ENCODE results near the gene PTPRM. TPM values are rescaled to one million over a fixed set of nuclear protein-coding genes. Genes with fewer than 3 reads are reported as not detected.

Gene PTPRM
- total RNA-seq, 1 experiment from 2014 or later, result 14.5 TPM

DNA sequence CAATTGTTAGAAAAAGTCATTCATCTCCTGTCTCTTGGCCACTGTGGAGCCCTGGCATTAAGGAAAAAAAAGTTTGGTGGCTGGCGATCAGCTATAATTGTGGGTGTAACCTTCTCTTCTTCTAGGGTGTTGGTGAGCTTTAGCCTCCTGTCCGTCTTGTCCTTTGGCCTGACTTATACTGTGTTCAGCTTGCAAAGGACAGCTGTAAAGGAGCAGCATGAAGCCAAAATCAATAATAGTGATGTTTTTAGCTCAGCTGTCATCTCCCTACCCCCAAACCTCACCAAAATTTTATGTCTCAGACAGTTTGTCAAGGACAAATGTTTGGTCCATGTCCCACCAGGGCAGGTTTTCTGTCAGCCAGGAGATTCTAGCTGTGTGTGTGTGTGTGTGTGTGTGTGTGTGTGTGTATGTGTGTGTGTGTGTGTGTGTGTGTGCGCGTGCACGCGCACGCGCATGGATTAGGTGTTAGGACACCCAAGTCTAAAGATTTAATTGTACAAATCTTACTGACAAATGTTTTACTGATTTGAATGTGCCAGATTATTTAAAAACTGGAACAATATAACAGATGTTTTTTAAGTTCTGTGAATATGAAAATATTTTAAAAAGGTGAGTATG is 109.2 kb downstream of the PTPRM start:
- no peaks in the 10 kb centered on the region for H3K79me2 ChIP-seq (ENCODE audit: insufficient read depth, low read length)
- no peak overlapping the region for H2AFZ ChIP-seq (ENCODE audit: low read depth, low read length, poor library complexity, severe bottlenecking)
- no peaks in the 10 kb centered on the region for H3K4me1 ChIP-seq (ENCODE audit: control insufficient read depth in 1 of 2, insufficient read depth in 2 of 2, low read length in 2 of 2)
- intact Hi-C loops (cut with micrococcal nuclease), result no loop called here
- no TSS peak for BruUV-seq (replicated peaks)
- no peaks in the 10 kb centered on the region for H3K9me2 ChIP-seq (ENCODE audit: insufficient read depth)
- no peak overlapping the region for H3K4me2 ChIP-seq (ENCODE audit: low read length)
- no peak for DNase-seq (ENCODE audit: low read depth, low spot score)
- TF ChIP-seq ZFX (IDR thresholded peaks at IDR 0.05), result no peak
- TF ChIP-seq ELF1 (IDR thresholded peaks at IDR 0.05; ENCODE audit: borderline replicate concordance, low read depth), result no peak
- TF ChIP-seq YY1 (IDR thresholded peaks at IDR 0.05; ENCODE audit: extremely low read depth, insufficient replicate concordance, low read depth, low read length), result no peak
- TF ChIP-seq, protein P1, sequence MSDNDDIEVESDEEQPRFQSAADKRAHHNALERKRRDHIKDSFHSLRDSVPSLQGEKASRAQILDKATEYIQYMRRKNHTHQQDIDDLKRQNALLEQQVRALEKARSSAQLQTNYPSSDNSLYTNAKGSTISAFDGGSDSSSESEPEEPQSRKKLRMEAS (IDR thresholded peaks at IDR 0.05), result no peak
- no peak for TF ChIP-seq CEBPB (IDR thresholded peaks at IDR 0.05; ENCODE audit: low read depth)
- no peak for TF ChIP-seq SP1 (IDR thresholded peaks at IDR 0.05; ENCODE audit: low read depth)
- TF ChIP-seq JUND (IDR thresholded peaks at IDR 0.05), result no peak
- TF ChIP-seq EZH2phosphoT487 (IDR thresholded peaks at IDR 0.05; ENCODE audit: borderline replicate concordance), result no peak
- TF ChIP-seq, protein P2, sequence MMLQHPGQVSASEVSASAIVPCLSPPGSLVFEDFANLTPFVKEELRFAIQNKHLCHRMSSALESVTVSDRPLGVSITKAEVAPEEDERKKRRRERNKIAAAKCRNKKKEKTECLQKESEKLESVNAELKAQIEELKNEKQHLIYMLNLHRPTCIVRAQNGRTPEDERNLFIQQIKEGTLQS (IDR thresholded peaks at IDR 0.05), result no peak
- TF ChIP-seq, protein P3, sequence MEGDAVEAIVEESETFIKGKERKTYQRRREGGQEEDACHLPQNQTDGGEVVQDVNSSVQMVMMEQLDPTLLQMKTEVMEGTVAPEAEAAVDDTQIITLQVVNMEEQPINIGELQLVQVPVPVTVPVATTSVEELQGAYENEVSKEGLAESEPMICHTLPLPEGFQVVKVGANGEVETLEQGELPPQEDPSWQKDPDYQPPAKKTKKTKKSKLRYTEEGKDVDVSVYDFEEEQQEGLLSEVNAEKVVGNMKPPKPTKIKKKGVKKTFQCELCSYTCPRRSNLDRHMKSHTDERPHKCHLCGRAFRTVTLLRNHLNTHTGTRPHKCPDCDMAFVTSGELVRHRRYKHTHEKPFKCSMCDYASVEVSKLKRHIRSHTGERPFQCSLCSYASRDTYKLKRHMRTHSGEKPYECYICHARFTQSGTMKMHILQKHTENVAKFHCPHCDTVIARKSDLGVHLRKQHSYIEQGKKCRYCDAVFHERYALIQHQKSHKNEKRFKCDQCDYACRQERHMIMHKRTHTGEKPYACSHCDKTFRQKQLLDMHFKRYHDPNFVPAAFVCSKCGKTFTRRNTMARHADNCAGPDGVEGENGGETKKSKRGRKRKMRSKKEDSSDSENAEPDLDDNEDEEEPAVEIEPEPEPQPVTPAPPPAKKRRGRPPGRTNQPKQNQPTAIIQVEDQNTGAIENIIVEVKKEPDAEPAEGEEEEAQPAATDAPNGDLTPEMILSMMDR (IDR thresholded peaks at IDR 0.05 in 2 of 3, conservative IDR thresholded peaks at IDR 0.05 in 1 of 3; ENCODE audit: borderline replicate concordance in 1 of 3, insufficient read depth in 1 of 3, low read depth in 2 of 3, low read length in 2 of 3), result no peak
- TF ChIP-seq SIN3A (IDR thresholded peaks at IDR 0.05; ENCODE audit: low read depth), result no peak
- TF ChIP-seq POLR2AphosphoS5 (IDR thresholded peaks at IDR 0.05; ENCODE audit: low read depth, low read length), result no peak
- no peak overlapping the region for H3K27ac ChIP-seq (ENCODE audit: low read depth, low read length)
- no peaks in the 10 kb centered on the region for H3K9me3 ChIP-seq (ENCODE audit: control insufficient read depth in 1 of 2, insufficient read depth in 1 of 2, low read depth in 1 of 2, low read length in 2 of 2)
- RAD21 ChIA-PET (ENCODE audit: low non-redundant PET in 1 of 2, low total read pairs in 2 of 2, uncharacterized antibody in 2 of 2, unreplicated experiment in 2 of 2), result no interaction called here
- no peaks in the 10 kb centered on the region for H3K36me3 ChIP-seq (ENCODE audit: control insufficient read depth in 1 of 2, insufficient read depth in 2 of 2, low read length in 2 of 2)
- peaks cover 19% of the 10 kb centered on the region; the same call in 1 of the 2 replicates for H3K27me3 ChIP-seq (ENCODE audit: insufficient read depth, low read length)
- CTCF ChIA-PET, result no interaction called here
- no peak overlapping the region for H3K4me3 ChIP-seq (replicated peaks in 1 of 2; ENCODE audit: low read depth in 1 of 2, low read length in 2 of 2)
- POLR2A ChIA-PET, result no interaction called here
- no peak overlapping the region for H3K9ac ChIP-seq (ENCODE audit: low read length)
- no peaks in the 10 kb centered on the region for H4K20me1 ChIP-seq (ENCODE audit: insufficient read depth)
- ATAC-seq, result no peak

Measured in HCT116 (cell line).